B cell (primary cell): ENCODE data around the gene ALOX15B. TPM values are rescaled to one million over a fixed set of nuclear protein-coding genes. Genes with fewer than 3 reads are reported as not detected.

ENCODE experiments used
- ATAC-seq: fragments of 200-7000 bp; cut with Tn5 transposase; one replicate; pipeline ENCODE4 v1.10.0; 2021; ENCODE audit warnings: low read depth, mild to moderate bottlenecking, moderate number of reproducible peaks, moderate library complexity
- CTCF ChIA-PET: fragments of 350-600 bp; sonication (Branson Sonifier 250); formaldehyde crosslinking; loops from one replicate; lab custom pipeline; 2021; ENCODE audit warnings: antibody characterized with exemption, inconsistent platforms; lab: Charles Lee
- POLR2A ChIA-PET: fragments of 350-600 bp; sonication (Branson Sonifier 250); formaldehyde crosslinking; loops from one replicate; lab custom pipeline; 2021; ENCODE audit warnings: antibody characterized with exemption; lab: Charles Lee
- DNase-seq: peaks from one replicate; pipeline ENCODE4 v3.0.0; 2013
- H2AFZ ChIP-seq: 2 replicates; pipeline ENCODE4 v1.6.1; 2012; ENCODE audit warnings: mild to moderate bottlenecking, low read depth, low read length; ENCODE audit not compliant: insufficient read depth, poor library complexity, severe bottlenecking
- H3K27ac ChIP-seq, 2 donors: 1 replicate in 1 of 2; 2 replicates in 1 of 2; pipeline ENCODE4 v1.5.1; 2012 to 2013; ENCODE audit warnings: low read length in 2 of 2, mild to moderate bottlenecking in 2 of 2, moderate library complexity in 1 of 2
- H3K27me3 ChIP-seq, 4 experiments: fragments of 200-600 bp in 1 of 4; sonication (generic) in 1 of 4; replicated peaks in 1 of 4; 1 replicate in 2 of 4; 2 replicates in 2 of 4; pipeline versions ENCODE4 v1.6.1 to v1.7.0; 2013 to 2016; ENCODE audit warnings: low read length in 3 of 4, mild to moderate bottlenecking in 2 of 4, mixed read lengths in 1 of 4, moderate library complexity in 1 of 4; ENCODE audit not compliant: insufficient read depth in 4 of 4, control insufficient read depth in 3 of 4; ENCODE audit errors: control extremely low read depth in 1 of 4
- H3K36me3 ChIP-seq, 2 experiments: replicated peaks in 1 of 2; 1 replicate in 1 of 2; 2 replicates in 1 of 2; pipeline versions ENCODE4 v1.6.1 to v1.7.1; 2013; ENCODE audit warnings: low read length in 1 of 2; ENCODE audit not compliant: insufficient read depth in 2 of 2, control insufficient read depth in 1 of 2; ENCODE audit errors: control extremely low read depth in 1 of 2, extremely low read depth in 1 of 2
- H3K4me1 ChIP-seq, 2 donors: fragments of 200-600 bp in 1 of 2; sonication (generic) in 1 of 2; 1 replicate in 1 of 2; 2 replicates in 1 of 2; pipeline versions ENCODE4 v1.5.1 to v1.6.1; 2013 to 2017; ENCODE audit warnings: low read length in 2 of 2; ENCODE audit not compliant: control insufficient read depth in 2 of 2, insufficient read depth in 2 of 2
- H3K4me2 ChIP-seq: replicated peaks from 2 replicates; pipeline ENCODE3; 2012; ENCODE audit warnings: mild to moderate bottlenecking, low read depth, low read length; ENCODE audit not compliant: poor library complexity, severe bottlenecking
- H3K4me3 ChIP-seq, 5 experiments: fragments of 200-600 bp in 1 of 5; sonication (generic) in 1 of 5; 1 replicate in 3 of 5; 2 replicates in 2 of 5; pipeline versions ENCODE4 v1.5.1 to v1.7.0; 2011 to 2016; ENCODE audit warnings: low read length in 4 of 5, mild to moderate bottlenecking in 4 of 5, low read depth in 2 of 5, control low read depth in 1 of 5, moderate library complexity in 1 of 5; ENCODE audit not compliant: insufficient read depth in 1 of 5; ENCODE audit errors: control extremely low read depth in 1 of 5, extremely low read depth in 1 of 5
- H3K79me2 ChIP-seq: fragments of 200-600 bp; sonication (generic); one replicate; pipeline ENCODE4 v1.6.0; 2016; ENCODE audit warnings: low read length; ENCODE audit not compliant: control insufficient read depth, insufficient read depth
- H3K9ac ChIP-seq: fragments of 200-600 bp; sonication (generic); 2 replicates; pipeline ENCODE4 v1.6.1; 2017; ENCODE audit warnings: mild to moderate bottlenecking, low read length, moderate library complexity
- H3K9me3 ChIP-seq, 3 donors: one replicate each; pipeline versions ENCODE4 v1.6.1 to v1.7.1; 2013; ENCODE audit warnings: low read length in 2 of 3; ENCODE audit not compliant: control insufficient read depth in 2 of 3, insufficient read depth in 1 of 3; ENCODE audit errors: control extremely low read depth in 1 of 3
- H4K20me1 ChIP-seq: 2 replicates; pipeline ENCODE4 v1.6.0; 2012; ENCODE audit warnings: mild to moderate bottlenecking, low read length; ENCODE audit not compliant: insufficient read depth, control insufficient read depth, poor library complexity, severe bottlenecking
- H3K27ac Mint-ChIP-seq: one replicate; pipeline ENCODE4 v1.8.0; 2021; ENCODE audit warnings: mixed read lengths
- H3K27me3 Mint-ChIP-seq: one replicate; pipeline ENCODE4 v1.8.0; 2021; ENCODE audit warnings: mixed read lengths
- H3K4me1 Mint-ChIP-seq: one replicate; pipeline ENCODE4 v1.8.0; 2021; ENCODE audit warnings: mixed read lengths
- H3K4me3 Mint-ChIP-seq: one replicate; pipeline ENCODE4 v1.8.0; 2021; ENCODE audit warnings: mixed read lengths
- H3K9me3 Mint-ChIP-seq: one replicate; pipeline ENCODE4 v1.8.0; 2022; ENCODE audit warnings: mixed read lengths; ENCODE audit not compliant: insufficient read depth
- EZH2 ChIP-seq: IDR thresholded peaks from 2 replicates; pipeline ENCODE4 v1.6.1; 2012; ENCODE audit warnings: borderline replicate concordance, low read depth, mild to moderate bottlenecking, moderate library complexity, low read length; ENCODE audit not compliant: insufficient read depth, poor library complexity, severe bottlenecking
- WGBS: methylation state at CpG from one replicate; pipeline ENCODE4 v1.1.5; 2013; ENCODE audit warnings: missing lambda C conversion rate; ENCODE audit not compliant: insufficient coverage; 5-methylcytosine and 5-hydroxymethylcytosine counted together
- intact Hi-C: fragments of 100-400 bp; cut with micrococcal nuclease; formaldehyde crosslinking; loops from one replicate; pipeline ENCODE4 v1.10.0; 2022
- polyA plus RNA-seq: library from polyadenylated mRNA; depleted of rRNA; stranded (reverse); fragments of >200 nt; gene quantifications from 2 replicates; pipeline ENCODE4 v1.2.3, GENCODE V29; 2012
- total RNA-seq, 2 donors: library from RNA; stranded (reverse); fragments of 120-200 nt in 1 of 2; gene quantifications; 1 replicate in 1 of 2; 2 replicates in 1 of 2; pipeline versions ENCODE4 v1.2.3 to v1.2.4, GENCODE V29; 2013 to 2022
- TF ChIP-seq, protein P1 (sequence below): fragments of 200-600 bp; IDR thresholded peaks from one replicate; pipeline ENCODE4 v1.8.0; 2022; ENCODE audit warnings: antibody characterized with exemption, mild to moderate bottlenecking

ALOX15B gene
- total and polyA plus RNA-seq, 2 donors (not counting 1 experiment from before 2014, with no cell fraction given) = 0.03 TPM; not detected in 1

DNA sequence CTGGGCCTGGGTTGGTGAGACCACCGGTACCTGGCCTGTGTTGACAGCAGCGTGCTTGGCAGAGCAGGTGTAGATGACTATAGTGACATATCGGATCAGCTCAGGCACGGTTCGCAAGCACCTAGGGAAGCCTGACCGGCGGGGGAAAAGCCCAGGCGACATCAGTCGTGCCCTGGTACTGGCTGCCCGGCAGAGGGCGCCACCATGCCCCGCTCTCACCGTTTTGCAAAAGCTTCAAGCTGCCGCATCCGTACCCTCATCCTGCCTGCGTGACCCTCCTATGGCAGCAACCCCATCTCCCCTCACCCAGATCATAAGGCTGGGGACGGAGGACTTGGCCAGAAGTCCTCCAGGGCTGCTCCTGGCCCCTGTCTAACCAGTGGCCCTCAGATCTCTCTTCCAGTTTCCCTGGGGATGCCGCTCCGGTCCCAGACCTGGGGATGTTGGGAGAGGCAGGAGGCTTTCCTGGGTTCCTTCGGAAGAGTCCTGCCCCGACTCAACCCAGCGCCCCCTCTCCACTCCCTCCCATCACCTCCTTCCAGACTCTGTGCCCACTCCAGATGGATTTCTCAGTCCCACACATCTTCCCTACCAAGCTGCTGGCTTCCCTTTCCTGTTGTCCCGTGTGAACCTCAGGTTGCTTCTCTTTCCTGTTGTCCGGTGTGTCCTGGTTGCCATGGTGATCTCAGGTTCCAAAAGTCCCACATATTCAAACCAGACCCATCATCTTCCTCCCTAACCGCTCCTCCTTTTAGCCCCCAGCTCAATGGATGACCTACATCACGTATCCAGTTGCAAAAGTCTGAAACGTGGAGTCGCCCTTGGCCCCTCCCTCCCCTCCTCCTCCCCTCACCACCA, 35.0 kb downstream of the ALOX15B start:
- Histone ChIP-seq H3K27me3 (peaks cover 0 to 57% (median 39%) of the 10 kb centered on the region in 4 experiments), H3K27ac (no peak overlapping the region), H3K4me2 (peak overlapping the region; percentile 74), H3K4me1 (peaks cover 28 to 29% of the 10 kb centered on the region in 2 donors), H3K79me2 (no peaks in the 10 kb centered on the region), H3K9ac (peak overlapping the region; percentile 47), H2AFZ (peak overlapping the region; percentile 55), H3K4me3 (peak overlapping the region in 1 of 5 experiments; percentile 34), H4K20me1 (no peaks in the 10 kb centered on the region), H3K9me3 (peaks cover 0 to 19% (median 0%) of the 10 kb centered on the region in 3 donors), H3K36me3 (no peaks in the 10 kb centered on the region)
- H3K4me1 Mint-ChIP-seq = peaks cover 27% of the 10 kb centered on the region
- POLR2A ChIA-PET = interaction anchor here (0.6 to 1.2 kb wide), 3 partner anchors 17 to 221 kb away, joined by 3 to 4 read pairs (median 4); partner anchors contain the start of gene SLC25A35
- peaks cover 46% of the 10 kb centered on the region for H3K27me3 Mint-ChIP-seq
- intact Hi-C loops = loop anchor here (1.0 to 2.0 kb wide), 2 partner anchors 14 to 45 kb away; partner anchors contain the start of gene ALOXE3
- peak overlapping the region; percentile 57 for H3K27ac Mint-ChIP-seq
- H3K9me3 Mint-ChIP-seq = no peaks in the 10 kb centered on the region
- peak overlapping the region; percentile 81 for H3K4me3 Mint-ChIP-seq
- CTCF ChIA-PET = interaction anchor here (0.5 to 11.5 kb wide), 40 partner anchors 8 to 1030 kb away, joined by 3 to 360 read pairs (median 4); partner anchors contain the start of genes ALOX12B, ALOXE3, CNTROB and CTC1
- 7% methylated on average over 24 of the region's 28 CpGs for WGBS
- peak; percentile 95 for DNase-seq
- TF ChIP-seq EZH2 = no peak
- TF ChIP-seq, protein P1, sequence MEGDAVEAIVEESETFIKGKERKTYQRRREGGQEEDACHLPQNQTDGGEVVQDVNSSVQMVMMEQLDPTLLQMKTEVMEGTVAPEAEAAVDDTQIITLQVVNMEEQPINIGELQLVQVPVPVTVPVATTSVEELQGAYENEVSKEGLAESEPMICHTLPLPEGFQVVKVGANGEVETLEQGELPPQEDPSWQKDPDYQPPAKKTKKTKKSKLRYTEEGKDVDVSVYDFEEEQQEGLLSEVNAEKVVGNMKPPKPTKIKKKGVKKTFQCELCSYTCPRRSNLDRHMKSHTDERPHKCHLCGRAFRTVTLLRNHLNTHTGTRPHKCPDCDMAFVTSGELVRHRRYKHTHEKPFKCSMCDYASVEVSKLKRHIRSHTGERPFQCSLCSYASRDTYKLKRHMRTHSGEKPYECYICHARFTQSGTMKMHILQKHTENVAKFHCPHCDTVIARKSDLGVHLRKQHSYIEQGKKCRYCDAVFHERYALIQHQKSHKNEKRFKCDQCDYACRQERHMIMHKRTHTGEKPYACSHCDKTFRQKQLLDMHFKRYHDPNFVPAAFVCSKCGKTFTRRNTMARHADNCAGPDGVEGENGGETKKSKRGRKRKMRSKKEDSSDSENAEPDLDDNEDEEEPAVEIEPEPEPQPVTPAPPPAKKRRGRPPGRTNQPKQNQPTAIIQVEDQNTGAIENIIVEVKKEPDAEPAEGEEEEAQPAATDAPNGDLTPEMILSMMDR = peak; percentile 95
- ATAC-seq = peak; percentile 95
